Prostate gland (tissue), 2 donors: ENCODE measurements around the gene DEPDC4.

Experiments used
- CTCF ChIP-seq, 4 experiments: fragments of 200-600 bp in 2 of 4; fragments of 450-650 bp in 2 of 4; sonication (generic) in 2 of 4; IDR thresholded peaks; 1 replicate in 3 of 4; 2 replicates in 1 of 4; pipeline ENCODE4 v1.5.1; 2016 to 2019; ENCODE audit warnings: antibody characterized with exemption in 4 of 4, mild to moderate bottlenecking in 2 of 4, moderate library complexity in 2 of 4
- POLR2A ChIP-seq: fragments of 450-650 bp; IDR thresholded peaks from one replicate; pipeline ENCODE4 v1.6.1; 2016; ENCODE audit warnings: antibody characterized with exemption, mild to moderate bottlenecking

- TF ChIP-seq CTCF (IDR thresholded peaks at IDR 0.05), result no peak
- no peak for TF ChIP-seq POLR2A
Measured at GRCh38 chr12:100211698-100212097, 55.2 kb downstream of the DEPDC4 start.
